GM21737 (cell line): ENCODE data around the gene CKLF.
"Not testable (repeated sequence)": the region's sequence is repeated elsewhere in the genome, so short reads cannot be mapped to it uniquely, and the experiment has no call there.

Source experiments
- ATAC-seq: cut with Tn5 transposase; IDR thresholded peaks from one replicate; pipeline ENCODE4 v1.9.1; 2021; ENCODE audit warnings: mild to moderate bottlenecking, moderate library complexity; ENCODE audit not compliant: unreplicated experiment

The CKLF gene, protein sequence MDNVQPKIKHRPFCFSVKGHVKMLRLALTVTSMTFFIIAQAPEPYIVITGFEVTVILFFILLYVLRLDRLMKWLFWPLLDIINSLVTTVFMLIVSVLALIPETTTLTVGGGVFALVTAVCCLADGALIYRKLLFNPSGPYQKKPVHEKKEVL

DNA sequence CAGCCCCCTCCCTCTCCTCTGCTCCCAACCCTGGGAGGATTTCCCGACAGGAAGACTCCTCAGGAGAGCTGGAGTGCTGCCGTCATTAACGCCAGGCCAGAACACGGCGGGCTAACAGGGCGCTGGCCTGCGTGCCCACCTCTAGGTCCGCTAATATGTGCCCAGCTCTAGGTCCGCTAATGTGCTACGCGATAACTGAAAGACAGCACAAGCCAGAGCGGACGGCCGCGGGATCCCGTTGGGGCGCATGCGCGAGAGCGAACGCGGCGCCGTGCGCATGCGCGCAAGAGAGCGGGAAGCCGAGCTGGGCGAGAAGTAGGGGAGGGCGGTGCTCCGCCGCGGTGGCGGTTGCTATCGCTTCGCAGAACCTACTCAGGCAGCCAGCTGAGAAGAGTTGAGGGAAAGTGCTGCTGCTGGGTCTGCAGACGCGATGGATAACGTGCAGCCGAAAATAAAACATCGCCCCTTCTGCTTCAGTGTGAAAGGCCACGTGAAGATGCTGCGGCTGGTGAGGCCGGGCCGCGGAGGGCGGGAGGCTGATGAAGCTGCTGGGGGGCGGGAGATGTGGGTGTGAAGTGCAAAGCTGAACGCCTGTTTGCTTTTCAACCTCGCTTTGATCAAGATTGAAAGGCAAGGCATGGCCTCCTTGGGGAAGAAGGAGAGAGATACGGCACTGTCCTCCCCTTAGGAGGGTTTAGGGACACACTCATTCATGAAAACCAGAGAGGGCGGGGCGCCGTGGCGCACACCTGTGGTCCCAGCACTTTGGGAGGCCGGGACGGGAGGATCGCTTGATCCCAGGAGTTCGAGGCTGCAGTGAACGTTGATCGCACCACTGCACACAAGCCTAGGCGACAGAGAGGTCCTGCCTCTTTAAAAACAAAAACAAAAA is at the start of gene CKLF:
CKLF (plus strand) TSS at position 291 of the 892 bp plus-strand sequence; CDS start at position 431, 140 bp downstream.
- peak; percentile 72 for ATAC-seq

DNA sequence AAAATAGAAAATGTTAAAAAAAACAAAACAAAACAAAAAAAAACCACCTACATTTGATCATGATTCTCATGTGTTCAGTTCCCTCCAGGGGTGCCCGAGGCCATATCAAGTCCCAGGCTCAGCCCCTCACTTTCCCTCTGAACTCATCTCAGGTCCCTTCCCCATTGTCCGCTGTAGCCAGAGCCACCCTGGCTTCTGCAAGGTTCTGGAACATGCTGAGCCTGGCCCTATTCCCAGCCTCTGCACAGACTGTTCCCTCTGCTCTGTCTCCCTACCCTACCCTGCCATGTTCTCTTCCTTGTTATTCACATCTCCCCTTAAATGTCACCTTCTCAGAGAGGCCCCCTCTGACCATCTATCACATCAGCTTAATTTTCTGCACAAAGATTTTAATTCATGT is 49.3 kb upstream of the CKLF start:
- ATAC-seq = no peak

DNA sequence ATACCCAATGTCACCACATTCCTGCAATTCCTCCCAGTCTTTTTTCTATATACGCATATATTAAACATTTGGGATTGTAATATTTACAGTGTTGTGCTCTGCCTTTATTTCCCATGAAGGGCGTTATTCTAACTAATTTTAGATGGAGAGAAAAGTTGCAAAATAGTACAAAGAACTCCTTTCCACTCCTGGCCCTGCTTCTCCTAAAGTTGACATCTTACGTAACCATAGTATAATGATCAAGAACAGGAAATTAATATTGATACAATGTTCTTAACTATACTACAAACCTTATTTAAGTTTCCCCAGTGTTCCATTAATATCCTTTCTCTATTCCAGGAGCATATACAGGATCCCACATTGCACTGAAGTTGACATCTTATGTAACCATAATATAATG is 48.8 kb upstream of the CKLF start:
- ATAC-seq = no peak

DNA sequence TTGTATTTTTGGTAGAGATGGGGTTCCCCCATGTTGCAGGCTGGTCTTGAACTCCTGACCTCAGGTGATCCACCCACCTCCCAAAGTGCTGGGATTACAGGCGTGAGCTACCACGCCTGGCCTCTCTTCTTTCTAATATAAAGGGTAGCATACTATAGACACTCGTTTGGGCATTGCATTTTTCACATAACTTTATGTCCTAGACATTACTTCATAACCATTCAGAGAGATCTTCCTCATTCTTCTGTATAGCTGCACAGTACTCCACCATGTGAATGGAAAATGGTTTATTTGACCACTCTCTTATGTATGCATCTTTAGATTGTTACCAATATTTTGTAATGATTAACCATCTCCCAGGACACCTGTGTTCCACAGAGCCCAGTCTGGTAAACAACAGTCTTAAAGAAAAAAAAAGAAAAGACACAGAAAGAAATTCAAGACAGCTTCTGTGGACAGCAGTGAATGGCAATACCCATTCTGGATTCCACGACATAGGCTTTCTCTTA is 44.6 kb upstream of the CKLF start:
- ATAC-seq = no peak

DNA sequence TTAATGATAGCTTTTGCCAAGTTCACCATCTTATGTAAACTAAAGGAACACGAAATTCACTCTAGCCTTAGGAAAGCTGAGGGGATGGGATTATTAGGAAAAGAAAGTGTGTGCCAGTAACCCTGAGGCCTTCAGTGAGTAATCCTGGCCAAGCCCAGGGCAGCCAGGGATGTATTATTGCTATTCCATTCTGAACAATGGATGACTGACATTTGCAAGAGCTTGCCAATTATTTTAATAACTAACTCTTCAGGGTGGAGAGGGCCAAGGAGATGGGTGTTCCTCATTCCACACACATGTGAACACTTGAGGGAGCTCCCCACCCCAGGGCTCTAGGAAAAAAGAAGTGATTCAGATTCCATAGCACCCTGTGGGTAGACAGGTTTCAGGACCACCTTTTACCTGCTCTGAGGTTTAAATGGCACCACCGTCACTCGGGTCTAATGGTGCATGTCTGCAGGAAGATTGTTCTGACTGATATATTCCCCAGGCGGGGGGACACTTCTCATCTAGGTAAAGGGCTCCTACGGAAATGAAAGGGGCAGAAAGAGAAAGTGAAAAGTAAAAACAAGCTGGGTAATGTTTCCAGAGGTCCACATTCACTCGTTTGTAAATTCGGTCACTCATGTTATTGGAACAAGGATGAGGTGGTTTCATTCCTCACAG is 44.0 kb upstream of the CKLF start:
- ATAC-seq = no peak

DNA sequence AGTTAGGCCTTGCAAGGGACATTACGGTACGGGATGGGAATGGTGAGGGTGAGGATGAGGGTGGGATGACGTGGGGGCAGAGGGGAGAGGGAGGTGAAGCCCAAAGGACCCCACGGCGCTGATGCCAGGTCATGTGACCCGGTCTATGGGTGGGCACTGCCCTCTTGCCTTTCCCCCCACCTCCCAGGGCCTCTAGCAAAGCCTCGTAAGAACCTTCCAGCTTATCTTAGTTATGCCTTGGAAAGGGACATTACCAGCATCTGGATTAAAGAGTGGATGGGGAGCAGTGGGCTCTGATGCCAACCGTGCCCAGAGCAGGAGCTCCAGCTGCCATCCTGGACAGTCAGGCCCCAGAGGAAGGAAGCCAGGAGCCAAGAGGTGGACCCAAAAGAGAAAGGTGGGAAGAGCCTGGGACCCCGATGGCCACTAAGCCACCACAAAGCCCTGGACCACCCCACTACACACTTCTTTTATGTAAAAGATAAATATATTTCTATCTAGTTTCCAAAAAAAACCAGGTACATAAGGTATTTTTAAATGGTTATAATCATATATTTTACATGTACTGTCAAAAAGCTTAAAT is 43.4 kb upstream of the CKLF start:
- ATAC-seq = no peak

DNA sequence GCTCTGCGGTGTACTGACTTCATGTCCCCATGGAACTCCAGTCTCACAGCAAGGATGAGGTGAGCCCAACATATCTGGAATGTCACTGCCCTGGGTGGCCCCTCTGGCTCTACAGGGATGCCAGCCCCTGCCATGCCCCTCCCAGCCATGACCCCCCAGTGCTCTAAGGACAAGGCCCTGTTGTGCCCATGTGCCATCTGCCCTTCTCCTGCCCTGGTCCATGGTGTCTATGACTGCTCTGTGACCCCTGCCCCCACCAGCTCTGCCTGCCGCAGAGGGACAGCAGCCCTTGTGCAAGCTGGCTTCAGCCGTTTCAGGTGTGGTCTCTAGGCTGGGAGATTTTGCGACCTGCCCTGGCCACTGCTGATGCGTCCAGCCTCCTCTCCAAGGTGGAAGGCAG is 42.8 kb upstream of the CKLF start:
- no peak for ATAC-seq

DNA sequence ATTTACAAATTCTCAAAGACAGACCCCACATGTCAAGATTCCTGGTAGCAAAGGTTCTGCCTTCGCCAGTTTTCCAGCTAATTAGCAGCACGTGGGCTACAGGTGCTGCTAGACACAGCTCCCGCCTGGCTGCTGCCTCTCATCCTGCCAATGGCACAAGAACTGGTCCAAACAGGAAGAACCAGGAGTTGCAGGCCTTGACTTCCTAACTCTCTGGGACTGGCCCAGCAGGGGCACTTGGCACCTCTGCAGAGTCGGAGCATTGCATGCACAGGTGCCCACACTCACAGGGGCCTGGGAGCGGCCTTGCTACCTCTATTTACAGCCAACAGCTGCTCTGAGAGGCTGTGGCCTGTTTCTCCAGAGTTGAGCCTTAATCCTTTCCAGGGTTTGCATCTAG is 42.1 kb upstream of the CKLF start:
- no peak for ATAC-seq

DNA sequence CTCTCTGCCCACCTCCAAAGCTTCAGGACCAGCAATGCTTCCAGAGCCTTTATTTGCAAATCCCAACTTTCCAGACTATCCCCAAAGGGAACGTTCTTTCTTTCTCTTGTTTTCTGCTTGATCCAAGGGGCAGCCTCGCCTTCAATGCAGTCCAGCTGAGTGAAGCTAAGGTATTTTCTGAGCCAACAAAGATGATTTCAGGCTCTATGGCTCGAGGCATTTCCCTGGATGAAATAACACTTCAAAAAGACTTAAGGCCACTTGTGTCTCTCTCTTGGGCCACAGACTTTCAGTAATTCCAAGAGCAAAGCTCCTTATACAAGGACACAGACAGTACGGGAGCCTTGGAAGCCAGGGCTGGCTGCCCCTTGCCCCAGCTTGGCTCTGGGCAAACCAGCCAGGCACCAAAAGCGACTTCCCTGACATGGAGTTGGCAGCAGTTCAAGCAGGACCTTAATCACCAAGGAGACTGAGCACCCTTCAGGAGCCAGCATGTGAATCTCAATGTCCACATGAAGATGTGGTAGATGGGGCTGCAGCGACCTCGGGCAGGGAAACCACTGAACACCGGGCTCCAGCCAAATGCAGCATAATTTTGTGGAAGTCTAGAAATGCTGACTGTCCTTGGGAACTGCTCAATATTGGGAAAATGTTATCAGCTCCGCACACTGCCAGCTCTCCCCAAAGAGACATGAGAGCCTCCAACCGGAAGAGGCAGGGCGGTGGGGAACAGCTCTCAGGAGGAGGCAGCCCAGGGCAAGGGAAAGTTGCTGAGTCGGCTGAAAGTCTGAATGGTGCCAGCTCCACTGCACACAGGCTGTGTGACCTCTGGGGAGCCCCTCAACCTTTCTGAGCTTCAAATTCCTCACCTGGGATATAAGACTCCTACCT is 41.4 kb upstream of the CKLF start:
- no peak for ATAC-seq

DNA sequence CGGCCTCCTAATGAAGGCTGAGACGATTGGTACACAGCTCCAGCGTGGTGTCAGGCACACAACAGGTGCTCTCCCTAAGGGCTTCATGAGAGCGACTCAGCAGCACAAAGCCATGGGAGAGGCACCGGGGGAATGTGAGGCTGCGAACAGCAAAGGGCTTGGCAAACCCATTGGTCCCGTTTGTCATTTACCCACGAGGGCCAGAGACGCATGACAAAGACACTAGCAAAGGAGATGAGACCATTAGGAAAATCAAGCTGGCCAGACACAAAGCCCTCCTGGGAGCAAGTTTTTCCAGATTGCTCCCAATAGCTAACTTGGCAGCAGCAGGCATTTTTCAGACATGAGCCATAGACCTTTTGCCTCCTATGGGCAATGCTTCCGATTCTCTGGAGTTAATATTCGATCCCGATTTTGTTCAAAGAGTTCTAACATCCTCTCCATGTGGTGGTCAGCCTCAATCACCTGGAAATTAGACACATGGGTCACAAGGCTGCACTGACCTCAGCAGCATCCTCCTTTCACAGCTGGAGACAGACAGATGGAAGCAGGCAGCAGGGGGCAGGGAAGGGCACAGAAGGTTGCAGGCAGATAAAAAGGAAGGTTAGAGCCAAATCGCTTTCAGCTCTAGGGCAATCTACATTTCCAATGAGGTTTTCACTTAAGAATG is 40.6 kb upstream of the CKLF start:
- no peak for ATAC-seq

DNA sequence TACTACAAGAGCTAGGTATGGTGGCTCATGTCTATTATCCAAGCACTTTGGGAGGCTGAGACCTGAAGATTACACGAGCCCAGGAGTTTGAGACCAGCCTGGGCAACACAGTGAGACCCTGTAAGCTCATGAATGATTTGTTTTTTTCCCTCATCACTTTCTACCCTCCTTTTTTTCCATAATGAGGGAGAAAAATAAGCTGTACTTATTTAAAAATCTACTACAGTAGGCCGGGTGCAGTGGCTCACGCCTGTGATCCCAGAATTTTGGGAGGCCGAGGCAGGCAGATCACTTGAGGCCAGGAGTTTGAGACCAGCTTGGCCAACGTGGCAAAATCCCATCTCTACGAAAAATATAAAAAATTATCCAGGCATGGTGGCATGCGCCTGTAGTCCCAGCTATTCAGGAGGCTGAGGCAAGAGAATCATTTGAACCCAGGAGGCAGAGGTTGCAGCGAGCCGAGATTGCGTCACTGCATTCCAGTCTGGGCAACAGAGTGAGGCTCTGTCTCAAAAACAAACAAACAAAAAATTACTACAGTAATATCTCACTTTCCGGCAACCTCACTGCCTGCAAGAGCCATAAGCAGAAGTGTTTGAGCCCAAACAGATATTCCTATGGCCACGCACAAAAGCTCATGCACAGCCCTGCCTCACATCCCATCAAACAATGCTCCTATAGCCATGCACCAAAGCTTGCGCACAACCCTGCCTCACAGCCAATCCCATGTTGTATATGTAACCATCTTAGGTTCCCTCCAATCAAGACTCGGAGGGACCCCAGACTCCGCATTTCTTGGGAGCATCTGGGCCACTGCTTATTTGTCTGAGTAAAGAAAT is 39.9 kb upstream of the CKLF start:
- ATAC-seq = no peak

DNA sequence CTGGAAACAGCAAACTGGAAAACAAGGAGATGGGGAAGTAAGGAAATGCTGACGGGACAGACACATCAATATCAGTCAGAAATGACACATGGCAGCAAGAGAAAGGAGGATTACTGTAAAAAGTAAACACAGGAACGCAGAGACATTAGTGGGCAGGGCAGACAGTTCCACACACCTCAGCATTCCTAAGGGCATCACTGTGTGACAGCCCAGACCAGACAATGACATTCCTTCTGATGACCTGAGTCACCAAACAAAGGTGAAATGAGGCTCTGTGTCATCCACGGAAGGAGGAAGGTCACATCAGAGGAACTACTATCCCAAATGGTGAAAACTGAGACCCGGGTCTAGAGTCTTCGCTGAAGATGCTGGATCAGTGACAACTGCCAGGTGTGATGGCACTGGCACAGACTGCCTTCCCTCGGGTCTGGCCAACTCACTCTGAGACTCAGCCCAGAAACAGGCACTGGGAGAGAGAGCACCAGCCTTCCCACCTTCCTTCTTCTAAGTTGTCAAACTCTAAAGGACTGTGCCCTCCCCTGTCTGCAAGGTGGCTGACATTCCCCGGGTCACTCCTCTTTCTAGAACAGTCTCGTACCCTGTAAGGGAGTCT is 39.2 kb upstream of the CKLF start:
- no peak for ATAC-seq

DNA sequence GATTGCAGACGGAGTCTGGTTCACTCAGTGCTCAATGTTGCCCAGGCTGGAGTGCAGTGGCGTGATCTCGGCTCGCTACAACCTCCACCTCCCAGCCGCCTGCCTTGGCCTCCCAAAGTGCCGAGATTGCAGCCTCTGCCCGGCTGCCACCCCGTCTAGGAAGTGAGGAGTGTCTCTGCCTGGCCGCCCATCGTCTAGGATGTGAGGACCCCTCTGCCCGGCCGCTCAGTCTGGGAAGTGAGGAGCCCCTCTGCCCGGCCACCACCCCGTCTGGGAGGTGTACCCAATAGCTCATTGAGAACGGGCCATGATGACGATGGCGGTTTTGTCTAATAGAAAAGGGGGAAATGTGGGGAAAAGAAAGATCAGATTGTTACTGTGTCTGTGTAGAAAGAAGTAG is 38.0 kb upstream of the CKLF start:
- ATAC-seq = not testable (repeated sequence)

DNA sequence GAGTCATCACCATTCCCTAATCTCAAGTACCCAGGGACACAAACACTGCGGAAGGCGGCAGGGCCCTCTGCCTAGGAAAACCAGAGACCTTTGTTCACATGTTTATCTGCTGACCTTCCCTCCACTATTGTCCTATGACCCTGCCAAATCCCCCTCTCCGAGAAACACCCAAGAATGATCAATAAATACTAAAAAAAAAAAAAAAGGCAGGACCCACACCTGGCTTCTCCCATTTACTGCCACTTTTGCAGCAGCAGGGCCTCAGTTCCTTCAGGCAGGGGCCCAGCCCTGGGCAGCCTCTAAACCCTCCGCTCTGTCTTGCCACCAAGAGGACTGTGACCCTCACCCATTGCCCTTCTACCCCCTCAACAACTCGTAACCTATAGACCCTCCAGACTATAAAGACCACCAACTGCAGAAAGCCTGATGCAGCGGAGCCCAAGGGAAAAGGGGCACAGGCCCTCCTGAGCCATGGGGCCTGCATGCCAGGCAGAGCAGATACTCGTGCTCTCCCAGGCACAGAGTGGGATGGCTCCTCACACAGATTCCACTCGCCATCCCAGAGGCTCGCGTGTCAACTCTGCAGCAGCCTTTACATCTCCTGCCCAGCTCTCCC is 37.3 kb upstream of the CKLF start:
- ATAC-seq = not testable (repeated sequence)

DNA sequence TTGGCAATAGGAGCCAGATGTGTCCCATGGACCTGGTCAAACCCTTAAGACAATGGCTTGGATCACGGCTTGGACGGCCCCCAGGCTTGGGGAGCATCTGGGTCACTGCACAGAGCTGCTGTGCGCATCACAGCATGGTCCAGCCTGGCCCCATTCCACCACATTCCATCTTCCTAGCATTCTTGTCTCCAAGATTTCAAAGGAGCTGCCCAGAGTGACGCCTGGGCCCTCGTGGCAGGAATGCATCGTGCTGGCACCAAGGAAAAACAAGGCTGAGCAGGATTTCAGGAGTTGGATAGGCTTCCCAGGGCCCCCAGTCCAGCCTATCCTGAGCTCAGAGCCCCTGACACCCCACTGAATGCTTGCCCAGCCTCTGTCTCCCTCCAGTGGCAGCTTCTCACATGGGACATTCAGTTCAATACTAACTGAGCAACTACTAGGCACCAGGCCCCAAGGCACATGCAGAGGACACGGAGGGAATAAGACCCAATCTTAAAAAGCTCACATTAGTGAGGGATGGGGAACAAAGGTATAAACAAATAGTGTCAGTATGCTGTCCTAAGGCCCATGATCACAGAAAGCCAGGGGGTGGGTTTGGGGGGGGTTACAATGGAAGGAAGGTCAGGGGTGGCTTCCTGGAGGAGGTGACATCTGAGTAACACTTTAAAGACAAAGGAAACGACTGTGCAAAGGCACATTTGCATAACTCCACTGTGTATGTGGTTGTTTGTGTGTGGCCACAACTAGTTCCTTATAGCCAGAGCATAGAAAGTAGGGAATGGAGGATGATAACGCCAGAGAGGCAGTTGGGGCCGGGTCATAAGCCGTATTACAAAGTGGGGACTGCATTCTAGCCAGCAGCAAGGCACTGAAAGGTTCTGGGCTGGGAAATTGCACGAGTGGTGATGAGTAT is 36.5 kb upstream of the CKLF start:
- no peak for ATAC-seq

DNA sequence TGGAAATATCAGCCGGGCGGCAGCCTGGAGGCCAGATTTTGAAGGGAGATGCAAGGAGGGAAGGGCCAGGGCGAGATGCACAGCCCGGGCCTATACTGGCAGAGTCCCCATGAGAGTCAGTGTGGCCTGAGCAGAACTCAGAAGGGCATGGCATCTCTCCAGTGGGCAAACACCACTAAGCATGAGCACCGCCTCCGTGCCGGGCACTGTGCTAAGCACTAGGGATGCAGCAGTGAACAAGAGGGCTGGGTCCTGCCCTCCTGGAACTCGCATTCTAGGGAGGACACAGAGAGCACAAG is 35.9 kb upstream of the CKLF start:
- no peak for ATAC-seq
